Pons (tissue), 1 donor: ENCODE measurements around the gene EBLN1.
"Not testable (repeated sequence)": the region's sequence is repeated elsewhere in the genome, so short reads cannot be mapped to it uniquely, and the experiment has no call there.

Experiments used
- DNase-seq: peaks from one replicate; pipeline ENCODE4 v3.0.0-alpha.2; 2016; ENCODE audit warnings: low spot score

Gene EBLN1

GRCh38 chr10:22228167-22228938 is 10.5 kb upstream of the EBLN1 start:
- DNase-seq = peak; percentile 5

DNA sequence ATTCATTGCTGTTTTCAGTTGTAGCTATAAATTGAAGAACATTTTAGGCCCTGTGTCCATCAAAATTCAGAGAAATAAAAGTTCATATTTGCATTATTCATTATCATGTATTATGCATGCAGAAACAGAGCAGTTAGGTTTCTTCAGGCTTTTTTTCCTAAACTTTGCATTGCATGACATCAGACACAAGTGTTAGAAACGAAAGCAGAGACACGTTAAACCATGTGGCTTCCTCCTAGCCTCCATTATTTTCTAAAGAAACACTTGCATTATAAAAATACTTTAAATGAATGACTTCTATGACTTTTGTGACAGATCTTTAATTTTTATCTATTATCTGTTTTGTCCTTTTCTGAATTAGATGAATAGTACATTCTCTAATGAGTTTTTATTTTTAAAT is 8.8 kb upstream of the EBLN1 start:
- no peak for DNase-seq

GRCh38 chr10:22222236-22223190 is 4.7 kb upstream of the EBLN1 start:
- DNase-seq = no peak

GRCh38 chr10:22219308-22219707 is 1.5 kb upstream of the EBLN1 start:
- DNase-seq = no peak

GRCh38 chr10:22218448-22218847 is 633 bp upstream of the EBLN1 start:
- no peak for DNase-seq

DNA sequence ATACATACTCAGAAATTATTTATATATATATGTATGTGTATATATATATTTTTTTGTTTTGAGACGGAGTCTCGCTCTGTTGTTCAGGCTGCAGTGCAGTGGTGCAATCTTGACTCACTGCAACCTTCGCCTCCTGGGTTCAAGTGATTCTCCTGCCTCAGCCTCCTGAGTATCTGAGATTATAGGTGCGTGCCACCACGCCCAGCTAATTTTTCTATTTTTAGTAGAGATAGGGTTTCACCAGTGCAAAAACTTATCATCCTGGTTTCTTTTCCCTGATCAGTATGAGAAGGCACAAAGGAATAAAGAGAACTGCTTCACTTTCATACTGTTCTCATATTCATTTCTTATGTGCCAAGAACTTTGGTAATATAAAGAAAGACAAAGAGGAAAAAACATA is 731 bp downstream of the EBLN1 start:
- DNase-seq = not testable (repeated sequence)

DNA sequence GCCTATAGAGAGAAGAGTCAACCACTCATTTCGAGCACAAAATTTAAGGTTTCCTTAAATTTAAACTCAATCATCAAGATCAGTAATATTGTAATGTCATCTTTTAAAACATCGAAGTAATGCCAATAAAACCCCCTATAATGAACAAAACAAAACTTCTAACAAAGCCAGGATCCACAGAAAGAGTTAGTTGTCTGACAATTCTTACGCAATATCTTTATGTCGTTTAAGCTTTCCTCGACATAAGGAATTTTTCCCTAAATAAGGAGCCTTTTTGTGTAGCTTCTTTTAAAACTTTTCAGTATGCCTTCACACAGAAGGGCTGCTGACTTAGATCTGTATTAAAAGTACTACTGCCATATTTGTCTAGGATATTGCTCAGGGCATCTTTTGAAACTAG is 7.5 kb downstream of the EBLN1 start:
- no peak for DNase-seq

DNA sequence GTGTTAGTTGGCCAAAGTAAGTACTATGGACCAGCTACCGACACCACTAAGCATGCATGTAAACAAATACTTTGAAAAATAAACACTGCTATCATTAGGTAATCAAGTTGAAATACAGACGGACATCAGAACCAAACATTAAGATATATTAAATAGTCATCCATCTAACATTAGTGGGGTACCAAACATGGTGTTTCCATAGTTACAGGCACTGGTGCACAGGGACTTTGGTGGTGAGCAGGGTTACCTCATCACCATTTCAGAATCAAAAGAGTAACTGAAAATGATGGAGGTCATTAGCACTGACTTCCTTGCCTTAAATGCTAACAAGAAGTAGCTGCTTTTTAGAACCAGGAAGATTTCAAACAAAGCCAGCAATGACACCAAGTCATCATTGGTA is 23.9 kb downstream of the EBLN1 start:
- DNase-seq = no peak

- DNase-seq = no peak
These were observed 32.2 kb downstream of the EBLN1 start for GRCh38 chr10:22185586-22185985.

GRCh38 chr10:22183771-22184461 is 33.9 kb downstream of the EBLN1 start:
- no peak for DNase-seq

- no peak for DNase-seq
These were observed 37.1 kb downstream of the EBLN1 start for GRCh38 chr10:22180724-22181123.

DNA sequence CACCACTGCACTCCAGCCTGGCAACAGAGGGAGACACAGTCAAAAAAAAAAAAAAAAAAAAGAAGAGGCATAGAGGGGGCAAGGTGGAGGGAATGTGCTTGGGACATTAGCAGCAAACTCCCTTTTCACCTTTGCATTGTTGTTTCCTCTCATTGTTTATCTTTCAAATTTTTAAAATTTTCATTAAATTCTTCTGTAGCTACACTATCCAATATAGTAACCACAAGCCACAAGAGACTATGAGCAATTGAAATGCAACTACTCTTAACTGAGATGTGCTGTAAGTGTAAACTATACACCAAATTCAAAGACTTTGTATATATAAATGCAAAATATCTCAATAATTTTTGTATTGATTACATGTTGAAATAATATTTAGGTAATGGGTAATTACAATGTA is 43.4 kb downstream of the EBLN1 start:
- no peak for DNase-seq

DNA sequence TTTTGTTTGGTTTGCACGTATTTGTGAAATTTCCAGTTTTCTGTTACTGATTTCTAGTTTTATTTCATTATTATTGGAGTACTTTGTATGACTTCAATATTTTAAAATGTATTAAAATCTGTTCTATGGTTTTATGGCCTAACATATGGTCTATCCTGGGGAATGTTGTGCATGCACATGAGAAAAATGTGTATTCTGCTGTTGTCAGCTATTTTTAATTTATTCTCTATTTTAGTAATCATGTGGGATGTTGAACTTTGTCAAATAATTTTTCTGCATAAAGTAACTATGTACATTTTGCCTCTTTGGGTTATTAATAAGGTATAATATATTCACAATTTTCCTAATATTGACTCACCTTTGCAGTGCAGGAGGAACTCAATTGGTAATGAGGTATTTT is 46.7 kb downstream of the EBLN1 start:
- no peak for DNase-seq

- no peak for DNase-seq
These were observed 47.2 kb downstream of the EBLN1 start for GRCh38 chr10:22170582-22170981.

- no peak for DNase-seq
These were observed 57.8 kb downstream of the EBLN1 start for GRCh38 chr10:22159979-22160378.

DNA sequence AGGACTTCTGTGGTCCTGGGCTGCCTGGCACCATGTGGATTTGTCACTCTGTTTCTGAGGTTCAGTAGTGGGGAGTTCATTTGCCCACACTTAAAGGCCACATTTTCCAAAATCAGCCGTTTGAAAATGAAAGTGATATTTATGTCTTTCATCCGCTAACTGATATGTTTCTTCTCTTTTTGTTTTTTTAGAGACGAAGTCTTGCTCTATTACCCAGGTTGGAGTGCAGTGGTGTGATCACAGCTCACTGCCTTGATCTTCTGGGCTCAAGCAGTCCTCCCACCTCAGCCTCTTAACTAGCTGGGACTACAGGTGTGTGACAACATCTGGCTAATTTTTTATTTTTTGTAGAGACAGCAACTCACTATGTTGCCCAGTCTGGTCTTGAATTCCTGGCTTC is 58.6 kb downstream of the EBLN1 start:
- no peak for DNase-seq
